ENCODE data around the gene NPIPA2.
"Not testable (repeated sequence)": the region's sequence is repeated elsewhere in the genome, so short reads cannot be mapped to it uniquely, and the experiment has no call there.

GRCh38 chr16:14702672-14703071 is 39.7 kb upstream of the NPIPA2 start:
- not testable (repeated sequence) for TF ChIP-seq CTCF (conservative IDR thresholded peaks at IDR 0.05 in 1 of 2, IDR thresholded peaks at IDR 0.05 in 1 of 2; ENCODE audit: extremely low read depth in 1 of 2, insufficient read depth in 1 of 2, low read depth in 1 of 2, low read length in 2 of 2); EZH2 (IDR thresholded peaks at IDR 0.05; ENCODE audit: borderline replicate concordance, low read length)

Data from mammary epithelial cell (primary cell).